GM12878 (cell line): ENCODE measurements around the gene SLC38A9. TPM values are rescaled to one million over a fixed set of nuclear protein-coding genes. Genes with fewer than 3 reads are reported as not detected.

Experiments used
- ATAC-seq: fragments of 200-7000 bp; cut with Tn5 transposase; 3 replicates; pipeline ENCODE4 v1.9.1; 2020; ENCODE audit warnings: mild to moderate bottlenecking, moderate library complexity
- BruUV-seq: library from RNA; stranded (reverse); fragments of 400-500 nt; replicated peaks from 2 replicates; lab custom pipeline; 2021; lab: Mats Ljungman, UMichigan
- CTCF ChIA-PET: fragments of 300-600 bp; sonication (Branson Sonifier 250); formaldehyde crosslinking; extraction: SDS; loops from one replicate; lab custom pipeline; 2021; ENCODE audit warnings: inconsistent platforms; lab: Yijun Ruan, JAX
- POLR2A ChIA-PET: fragments of 350-600 bp; formaldehyde crosslinking; extraction: SDS; loops from one replicate; lab custom pipeline; 2021; ENCODE audit warnings: inconsistent platforms; lab: Charles Lee
- RAD21 ChIA-PET: fragments of 300-600 bp; sonication (Branson Sonifier 250); formaldehyde crosslinking; loops from one replicate; lab custom pipeline; 2023; ENCODE audit warnings: antibody characterized with exemption; ENCODE audit not compliant: unreplicated experiment; lab: Charles Lee
- SMC1A ChIA-PET: fragments of 300-600 bp; sonication (Branson Sonifier 250); formaldehyde crosslinking; loops from one replicate; lab custom pipeline; 2023; ENCODE audit not compliant: unreplicated experiment, uncharacterized antibody; lab: Charles Lee
- DNase-seq: peaks from one replicate; pipeline ENCODE4 v3.0.0-alpha.2; 2011; ENCODE audit warnings: low read depth, low spot score
- FAIRE-seq: peaks from 3 replicates; lab custom pipeline; 2011; peaks lifted over from hg19 to GRCh38; lab: Jason Lieb, UNC
- H2AFZ ChIP-seq: 2 replicates; pipeline ENCODE4 v1.6.0; 2011; ENCODE audit warnings: low read depth, low read length, control low read depth; ENCODE audit not compliant: control insufficient read depth
- H3K27ac ChIP-seq: 2 replicates; pipeline ENCODE4 v1.5.1; 2011; ENCODE audit warnings: control low read depth; ENCODE audit not compliant: control insufficient read depth, insufficient read depth
- H3K27me3 ChIP-seq, 2 experiments: replicated peaks in 1 of 2; 2 replicates each; pipeline versions ENCODE4 v1.6.0 to v1.6.1; 2011; ENCODE audit warnings: low read length in 1 of 2; ENCODE audit not compliant: control insufficient read depth in 2 of 2, insufficient read depth in 2 of 2
- H3K36me3 ChIP-seq, 2 experiments: 2 replicates each; pipeline ENCODE4 v1.5.1; 2011; ENCODE audit warnings: low read length in 1 of 2; ENCODE audit not compliant: control insufficient read depth in 2 of 2, insufficient read depth in 2 of 2
- H3K4me1 ChIP-seq: 2 replicates; pipeline ENCODE4 v1.6.1; 2011; ENCODE audit warnings: mild to moderate bottlenecking, low read length, moderate library complexity, mixed read lengths; ENCODE audit not compliant: control insufficient read depth, insufficient read depth
- H3K4me2 ChIP-seq: 2 replicates; pipeline ENCODE4 v1.6.0; 2011; ENCODE audit warnings: control low read depth; ENCODE audit not compliant: control insufficient read depth, insufficient read depth
- H3K4me3 ChIP-seq: fragments of 200-600 bp; sonication (generic); 2 replicates; pipeline ENCODE4 v1.5.1; 2016
- H3K79me2 ChIP-seq: 2 replicates; pipeline ENCODE4 v1.6.0; 2011; ENCODE audit warnings: low read length; ENCODE audit not compliant: control insufficient read depth, insufficient read depth
- H3K9ac ChIP-seq: 2 replicates; pipeline ENCODE4 v1.8.0; 2011; ENCODE audit warnings: low read length, control low read depth, mixed read lengths; ENCODE audit not compliant: control insufficient read depth, insufficient read depth
- H3K9me3 ChIP-seq: replicated peaks from 3 replicates; pipeline ENCODE4 v1.5.1; 2011; ENCODE audit warnings: mild to moderate bottlenecking, low read length; ENCODE audit not compliant: control insufficient read depth, insufficient read depth
- H4K20me1 ChIP-seq: 2 replicates; pipeline ENCODE4 v1.6.0; 2011; ENCODE audit not compliant: control insufficient read depth, insufficient read depth
- ATF3 ChIP-seq: IDR thresholded peaks from 2 replicates; pipeline ENCODE4 v1.6.1; 2011; ENCODE audit warnings: low read depth, mild to moderate bottlenecking, low read length, moderate library complexity, borderline replicate concordance; ENCODE audit errors: extremely low read depth
- BHLHE40 ChIP-seq, 2 experiments: fragments of 450-650 bp in 1 of 2; IDR thresholded peaks; 2 replicates each; pipeline ENCODE4 v1.6.1; 2011 to 2017; ENCODE audit warnings: low read depth in 2 of 2, borderline replicate concordance in 1 of 2, improper control_type of control experiment in 1 of 2, low read length in 1 of 2, mild to moderate bottlenecking in 1 of 2
- E4F1 ChIP-seq: fragments of 450-650 bp; IDR thresholded peaks from 2 replicates; pipeline ENCODE4 v1.6.1; 2018; ENCODE audit warnings: borderline replicate concordance, mild to moderate bottlenecking; ENCODE audit not compliant: partially characterized antibody
- EP300 ChIP-seq, 2 experiments: fragments of 150-350 bp in 1 of 2; IDR thresholded peaks; 2 replicates each; pipeline ENCODE4 v1.6.1; 2011 to 2012; ENCODE audit warnings: low read depth in 2 of 2, low read length in 2 of 2, borderline replicate concordance in 1 of 2, improper control_type of control experiment in 1 of 2, inconsistent platforms in 1 of 2; ENCODE audit not compliant: control insufficient read depth in 1 of 2
- HSF1 ChIP-seq: fragments of 150-350 bp; IDR thresholded peaks from 2 replicates; pipeline ENCODE4 v1.6.1; 2014; ENCODE audit warnings: mild to moderate bottlenecking, low read depth, low read length
- IKZF2 ChIP-seq, 2 experiments: fragments of 450-650 bp; IDR thresholded peaks; 2 replicates each; pipeline ENCODE4 v1.6.1; 2017; ENCODE audit warnings: mild to moderate bottlenecking in 2 of 2, moderate library complexity in 2 of 2
- RFX5 ChIP-seq: IDR thresholded peaks from 2 replicates; pipeline ENCODE4 v1.6.1; 2011; ENCODE audit warnings: low read depth, low read length, improper control_type of control experiment
- SMAD1 ChIP-seq: fragments of 450-650 bp; IDR thresholded peaks from 2 replicates; pipeline ENCODE4 v1.6.1; 2018; ENCODE audit warnings: mild to moderate bottlenecking, low read depth; ENCODE audit not compliant: partially characterized antibody
- SMC3 ChIP-seq: IDR thresholded peaks from 2 replicates; pipeline ENCODE4 v1.6.1; 2011; ENCODE audit warnings: low read length, improper control_type of control experiment, borderline replicate concordance
- YY1 ChIP-seq: IDR thresholded peaks from 2 replicates; pipeline ENCODE4 v1.6.1; 2011; ENCODE audit warnings: low read depth, mild to moderate bottlenecking, low read length
- ZBED1 ChIP-seq: IDR thresholded peaks from 2 replicates; pipeline ENCODE4 v1.6.1; 2016; ENCODE audit warnings: borderline replicate concordance
- ZBTB11 ChIP-seq: fragments of 450-650 bp; formaldehyde crosslinking; IDR thresholded peaks from 2 replicates; pipeline ENCODE4 v1.5.0; 2022; ENCODE audit warnings: mild to moderate bottlenecking, missing genetic modification characterization
- ZNF207 ChIP-seq: fragments of 450-650 bp; IDR thresholded peaks from 2 replicates; pipeline ENCODE4 v1.6.1; 2014; ENCODE audit warnings: antibody characterized with exemption, mild to moderate bottlenecking, borderline replicate concordance
- WGBS: methylation state at CpG from one replicate; pipeline ENCODE4 v1.1.6; 2016; ENCODE audit warnings: low lambda C conversion rate; ENCODE audit not compliant: insufficient replicate concordance, insufficient coverage; ENCODE audit errors: missing lambda C conversion rate; 5-methylcytosine and 5-hydroxymethylcytosine counted together
- in situ Hi-C: fragments of 300-500 bp; cut with MboI; formaldehyde crosslinking; loops from 9 replicates; pipeline ENCODE4 v1.14.3; 2018; ENCODE audit warnings: mixed read lengths
- intact Hi-C: fragments of 100-400 bp; cut with micrococcal nuclease; formaldehyde crosslinking; loops from one replicate; pipeline ENCODE4 v1.14.2; 2022; ENCODE audit not compliant: unreplicated experiment
- polyA plus RNA-seq, 11 experiments: library from polyadenylated mRNA; depleted of rRNA in 4 of 11; unstranded in 6 of 11; stranded (reverse) in 5 of 11; fragments of >200 nt; fragmentation: Nextera tagmentation in 4 of 11; fragmentation: Illumina TruSeq in 1 of 11; extraction: Ambion mirVana in 4 of 11; extraction: Trizol in 1 of 11; gene quantifications; 1 replicate in 1 of 11; 2 replicates in 10 of 11; pipeline versions ENCODE4 v1.2.1 to v1.2.3, GENCODE V29; 2011 to 2016; ENCODE audit warnings: inconsistent platforms in 2 of 11, missing spikeins in 2 of 11, low read depth in 1 of 11
- total RNA-seq, 4 experiments: library from RNA; depleted of rRNA in 3 of 4; stranded (reverse); fragments of >200 nt in 3 of 4; fragmentation: Illumina TruSeq in 1 of 4; extraction: Trizol in 1 of 4; gene quantifications; 2 replicates each; pipeline versions ENCODE4 v1.2.1 to v1.2.3, GENCODE V29; 2013 to 2021

Gene SLC38A9
- total and polyA plus RNA-seq, 10 of the 15 experiments (the other 5 are each of a cell fraction or from before 2014, with no cell fraction given), result 8.5 to 35.1 (median 23.0) TPM

- TF ChIP-seq RFX5 (no peak), E4F1 (no peak)
Measured at GRCh38 chr5:55714749-55715148, 2.6 kb upstream of the SLC38A9 start (continued).

GRCh38 chr5:55714339-55714738 lies 2.2 kb upstream of the SLC38A9 start:
- POLR2A ChIA-PET, result no interaction called here
- in situ Hi-C loops, result no loop called here
- CTCF ChIA-PET, result no interaction called here
- RAD21 ChIA-PET, result interaction anchor here (1.1 kb wide), 1 partner anchor 68 kb away, joined by 4 read pairs; no protein-coding TSS in a partner anchor
- no peak overlapping the region for H3K9ac ChIP-seq
- no peak overlapping the region for H2AFZ ChIP-seq
- SMC1A ChIA-PET, result interaction anchor here (2.3 to 2.7 kb wide), 2 partner anchors 10 to 15 kb away, joined by 7 to 8 read pairs; no protein-coding TSS in a partner anchor
- DNase-seq (no peak), ATAC-seq (no peak), FAIRE-seq (no peak)
- peaks cover 6% of the 10 kb centered on the region for H3K79me2 ChIP-seq
- intact Hi-C loops, result loop anchor here (5.0 kb wide), 1 partner anchor 198 kb away; no protein-coding TSS in a partner anchor
- no peak overlapping the region for H3K4me2 ChIP-seq
- H3K27ac ChIP-seq, result no peak overlapping the region
- 29% methylated on average over 1 of the region's 1 CpG for WGBS
- H3K4me3 ChIP-seq, result no peak overlapping the region
- peaks cover 4% of the 10 kb centered on the region; the same call in 1 of the 2 replicates for H3K4me1 ChIP-seq
- BruUV-seq, result no TSS peak
- no peaks in the 10 kb centered on the region for H3K9me3 ChIP-seq
- H3K27me3 ChIP-seq, result no peaks in the 10 kb centered on the region
- H4K20me1 ChIP-seq, result no peaks in the 10 kb centered on the region
- no peaks in the 10 kb centered on the region for H3K36me3 ChIP-seq
- TF ChIP-seq ZNF207, result no peak
- no peak for TF ChIP-seq HSF1
- TF ChIP-seq EP300 (IDR thresholded peaks at IDR 0.05; ENCODE audit: borderline replicate concordance in 1 of 2, control insufficient read depth in 1 of 2, low read depth in 2 of 2, low read length in 2 of 2), result no peak
- TF ChIP-seq BHLHE40 (IDR thresholded peaks at IDR 0.05; ENCODE audit: borderline replicate concordance in 1 of 2, low read depth in 2 of 2, low read length in 1 of 2), result no peak
- no peak for TF ChIP-seq SMC3
- TF ChIP-seq ZBED1, result no peak
- no peak for TF ChIP-seq ATF3
- no peak for TF ChIP-seq SMAD1
- TF ChIP-seq YY1, result no peak
- TF ChIP-seq ZBTB11 (CRISPR knock-in tag), result no peak
- no peak for TF ChIP-seq IKZF2 (IDR thresholded peaks at IDR 0.05)
